ENCODE results near the gene GTPBP6. TPM values are rescaled to one million over a fixed set of nuclear protein-coding genes. Genes with fewer than 3 reads are reported as not detected.
"Not testable (repeated sequence)": the region's sequence is repeated elsewhere in the genome, so short reads cannot be mapped to it uniquely, and the experiment has no call there.

GTPBP6 gene
- total RNA-seq, 1 donor from 2014 or later = 49.5 TPM

DNA sequence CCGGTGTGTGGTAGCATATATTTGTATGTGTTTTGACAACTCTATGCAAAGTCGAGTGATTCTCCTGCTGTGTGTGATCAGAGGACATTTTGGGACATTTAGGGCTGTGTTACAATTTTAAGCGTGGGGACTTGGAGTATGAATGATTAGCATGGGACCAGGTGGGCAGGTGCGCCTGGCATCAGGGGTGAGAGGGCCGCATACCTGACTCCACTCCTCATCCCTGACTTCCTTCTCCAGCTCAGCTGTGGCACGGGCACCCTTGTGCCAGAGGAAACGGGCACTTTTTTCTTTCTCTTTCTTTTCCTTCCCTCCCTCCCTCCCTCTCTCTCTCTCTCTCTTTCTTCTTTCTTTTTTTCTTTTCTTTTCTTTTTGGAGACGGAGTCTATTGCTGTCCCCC lies 53.1 kb downstream of the GTPBP6 start:
- no peak overlapping the region for H3K4me3 ChIP-seq (ENCODE audit: low read depth, low read length)
- no peaks in the 10 kb centered on the region for H3K27me3 ChIP-seq (ENCODE audit: control insufficient read depth, insufficient read depth, low read length)
- DNase-seq (ENCODE audit: low read depth) = no peak
- TF ChIP-seq CTCF (IDR thresholded peaks at IDR 0.05; ENCODE audit: insufficient read depth, low read length, poor library complexity, severe bottlenecking) = no peak
- no peaks in the 10 kb centered on the region for H3K36me3 ChIP-seq (ENCODE audit: control insufficient read depth, insufficient read depth, low read length)

DNA sequence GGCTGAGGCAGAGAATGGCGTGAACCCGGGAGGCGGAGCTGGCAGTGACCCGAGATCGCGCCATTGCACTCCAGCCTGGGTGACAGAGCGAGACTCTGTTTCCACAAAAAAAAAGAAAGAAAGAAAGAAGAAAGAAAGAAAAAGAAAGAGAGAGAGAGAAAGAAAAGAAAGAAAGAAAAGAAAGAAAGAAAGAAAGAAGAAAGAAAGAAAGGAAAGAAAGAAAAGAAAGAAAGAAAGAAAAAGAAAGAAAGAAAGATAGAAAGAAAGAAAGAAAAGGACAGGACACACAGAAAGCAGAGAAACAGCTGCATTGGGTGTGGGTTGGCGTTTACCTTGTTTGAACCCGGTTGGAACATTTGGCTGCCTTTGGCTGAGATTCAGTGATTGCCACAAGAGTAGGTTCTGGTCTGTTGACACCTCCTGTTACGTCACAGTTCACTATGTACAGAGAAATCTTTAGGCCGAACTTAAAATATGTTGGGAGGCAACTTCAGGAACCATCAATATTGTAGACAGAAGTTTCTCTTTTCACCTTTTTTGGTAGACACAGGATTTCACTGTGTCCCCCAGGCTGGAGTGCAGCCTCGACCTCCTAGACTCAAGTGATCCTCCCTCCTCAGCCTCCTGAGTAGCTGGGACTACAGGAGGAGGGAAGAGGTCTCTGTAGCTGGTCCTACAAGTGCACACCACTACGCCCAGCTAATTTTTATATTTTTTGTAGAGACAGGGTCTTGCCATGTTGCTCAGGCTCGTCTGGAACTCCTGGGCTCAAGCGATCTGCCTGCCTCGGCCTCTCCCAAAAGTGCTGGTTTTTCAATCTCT lies 53.8 kb downstream of the GTPBP6 start:
- H3K27me3 ChIP-seq (ENCODE audit: control insufficient read depth, insufficient read depth, low read length) = no peaks in the 10 kb centered on the region
- no peak for DNase-seq (ENCODE audit: low read depth)
- no peak overlapping the region for H3K4me3 ChIP-seq (ENCODE audit: low read depth, low read length)
- no peak for TF ChIP-seq CTCF (IDR thresholded peaks at IDR 0.05; ENCODE audit: insufficient read depth, low read length, poor library complexity, severe bottlenecking)
- H3K36me3 ChIP-seq (ENCODE audit: control insufficient read depth, insufficient read depth, low read length) = no peaks in the 10 kb centered on the region

DNA sequence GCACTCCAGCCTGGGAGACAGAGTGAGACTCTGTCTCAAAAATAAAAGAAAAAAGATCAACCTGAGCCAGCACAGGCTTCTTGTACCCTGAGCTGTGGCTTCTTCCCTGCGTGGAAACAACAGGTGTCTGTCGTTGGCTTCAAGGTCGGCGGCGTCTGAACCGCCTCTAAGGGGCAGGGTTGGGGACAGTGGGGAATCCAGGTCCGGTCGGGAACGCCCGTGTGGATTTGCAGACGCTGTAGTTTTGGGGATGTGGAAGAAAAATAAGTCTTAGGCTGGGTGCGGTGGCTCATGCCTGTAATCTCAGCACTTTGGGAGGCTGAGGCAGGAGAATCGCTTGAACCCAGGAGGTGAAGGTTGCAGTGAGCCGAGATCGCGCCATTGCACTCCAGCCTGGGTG lies 54.6 kb downstream of the GTPBP6 start:
- not testable (repeated sequence) for H3K36me3 ChIP-seq (ENCODE audit: control insufficient read depth, insufficient read depth, low read length); DNase-seq (ENCODE audit: low read depth); H3K4me3 ChIP-seq (ENCODE audit: low read depth, low read length); H3K27me3 ChIP-seq (ENCODE audit: control insufficient read depth, insufficient read depth, low read length)

DNA sequence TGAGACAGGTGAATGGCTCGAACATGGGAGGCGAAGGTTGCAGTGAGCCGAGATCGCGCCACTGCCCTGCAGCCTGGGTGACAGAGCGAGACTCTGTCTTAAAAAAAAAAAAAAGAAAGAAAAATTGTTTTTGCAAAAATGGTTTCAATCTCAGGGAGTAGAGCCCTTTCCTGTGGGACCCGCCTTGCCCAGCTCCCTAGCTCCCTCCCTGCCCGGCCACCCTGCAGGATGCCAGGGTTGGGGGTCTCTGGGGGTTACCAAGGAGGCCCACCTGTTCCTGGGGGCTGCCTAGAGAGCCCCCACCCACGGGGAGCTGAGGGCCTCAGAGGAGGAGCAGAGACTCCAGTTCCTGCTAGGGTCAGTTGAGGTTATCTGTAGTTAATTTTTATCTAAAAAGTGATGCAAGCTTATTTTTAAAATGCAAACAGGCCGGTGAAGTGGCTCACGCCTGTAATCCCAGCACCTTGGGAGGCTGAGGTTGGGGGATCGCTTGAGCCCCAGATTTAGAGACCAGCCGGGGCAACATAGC lies 56.2 kb downstream of the GTPBP6 start:
- TF ChIP-seq CTCF (IDR thresholded peaks at IDR 0.05; ENCODE audit: insufficient read depth, low read length, poor library complexity, severe bottlenecking) = no peak
- DNase-seq (ENCODE audit: low read depth) = no peak
- Histone ChIP-seq H3K36me3 (ENCODE audit: control insufficient read depth, insufficient read depth, low read length) (no peaks in the 10 kb centered on the region), H3K4me3 (ENCODE audit: low read depth, low read length) (no peak overlapping the region), H3K27me3 (ENCODE audit: control insufficient read depth, insufficient read depth, low read length) (no peaks in the 10 kb centered on the region)

GRCh38 chrX:261919-262352 lies 56.7 kb downstream of the GTPBP6 start:
- no peak for DNase-seq (ENCODE audit: low read depth)
- no peak for TF ChIP-seq CTCF (IDR thresholded peaks at IDR 0.05; ENCODE audit: insufficient read depth, low read length, poor library complexity, severe bottlenecking)
- Histone ChIP-seq H3K4me3 (ENCODE audit: low read depth, low read length) (no peak overlapping the region), H3K27me3 (ENCODE audit: control insufficient read depth, insufficient read depth, low read length) (no peaks in the 10 kb centered on the region), H3K36me3 (ENCODE audit: control insufficient read depth, insufficient read depth, low read length) (no peaks in the 10 kb centered on the region)

DNA sequence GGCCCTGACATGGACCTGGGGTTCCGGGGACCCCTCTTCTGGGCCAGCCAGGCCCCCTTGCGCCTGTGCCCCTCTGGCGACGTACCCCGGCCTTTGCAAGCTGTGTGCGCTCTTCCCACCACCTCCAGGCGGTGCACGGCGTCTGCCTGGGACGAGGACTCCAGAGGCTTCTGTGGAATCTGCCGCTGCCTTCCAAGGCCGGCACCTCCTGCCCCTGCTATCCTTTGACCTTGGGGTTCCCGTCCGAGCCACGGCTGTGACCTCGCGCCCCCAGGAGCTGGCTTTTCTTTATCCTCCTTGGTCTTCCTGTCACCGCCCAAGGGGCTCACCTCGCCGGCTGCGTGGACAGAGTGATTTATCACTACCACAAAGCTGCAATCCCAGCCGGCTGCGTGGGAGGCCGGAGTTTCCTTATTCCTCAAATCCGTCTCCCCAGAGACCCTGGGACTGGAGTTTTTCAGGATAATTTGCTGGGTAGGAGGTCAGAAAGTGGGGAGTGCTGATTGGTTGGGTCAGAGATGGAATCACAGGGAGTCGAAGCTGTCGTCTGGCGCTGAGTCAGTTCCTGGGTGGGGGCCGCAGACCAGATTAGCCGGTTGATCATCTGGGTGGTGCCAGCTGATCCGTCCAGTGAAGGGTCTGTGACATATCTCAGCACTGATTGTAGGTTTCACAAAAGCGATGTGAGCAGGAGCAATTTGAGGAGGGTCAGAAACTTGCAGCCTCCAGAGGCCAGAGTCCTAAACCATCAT lies 57.3 kb downstream of the GTPBP6 start:
- DNase-seq (ENCODE audit: low read depth) = no peak
- H3K4me3 ChIP-seq (ENCODE audit: low read depth, low read length) = no peak overlapping the region
- no peaks in the 10 kb centered on the region for H3K27me3 ChIP-seq (ENCODE audit: control insufficient read depth, insufficient read depth, low read length)
- no peaks in the 10 kb centered on the region for H3K36me3 ChIP-seq (ENCODE audit: control insufficient read depth, insufficient read depth, low read length)
- no peak for TF ChIP-seq CTCF (IDR thresholded peaks at IDR 0.05; ENCODE audit: insufficient read depth, low read length, poor library complexity, severe bottlenecking)
